Activated naive CD8-positive, alpha-beta T cell treated with anti-CD3 and anti-CD28 coated beads, Interleukin-2, amount 50 U/mL, for 24 hours (primary cell): ENCODE measurements around the gene ARHGAP12.

Experiments used
- ATAC-seq: fragments of 150-1000 bp; cut with Tn5 transposase; one replicate; pipeline ENCODE4 v1.10.0; 2021
- DNase-seq: peaks from one replicate; pipeline ENCODE4 v3.0.0; 2021
- H3K27ac Mint-ChIP-seq: one replicate; pipeline ENCODE4 v1.8.0; 2021; ENCODE audit warnings: mild to moderate bottlenecking, mixed read lengths
- H3K27me3 Mint-ChIP-seq: one replicate; pipeline ENCODE4 v1.8.0; 2021; ENCODE audit warnings: mixed read lengths
- H3K36me3 Mint-ChIP-seq: one replicate; pipeline ENCODE4 v1.8.0; 2021; ENCODE audit warnings: low read depth, mixed read lengths
- H3K4me1 Mint-ChIP-seq: one replicate; pipeline ENCODE4 v1.8.0; 2021; ENCODE audit warnings: mixed read lengths
- H3K4me3 Mint-ChIP-seq: one replicate; pipeline ENCODE4 v1.8.0; 2021; ENCODE audit warnings: mild to moderate bottlenecking, moderate library complexity, mixed read lengths
- H3K9me3 Mint-ChIP-seq: one replicate; pipeline ENCODE4 v1.8.0; 2021; ENCODE audit warnings: mixed read lengths

The ARHGAP12 gene

GRCh38 chr10:31757386-31757791 lies 171.2 kb downstream of the ARHGAP12 start:
- H3K4me3 Mint-ChIP-seq: no peak overlapping the region
- no peaks in the 10 kb centered on the region for H3K36me3 Mint-ChIP-seq
- ATAC-seq (no peak), DNase-seq (no peak)
- H3K4me1 Mint-ChIP-seq: peaks cover 19% of the 10 kb centered on the region
- H3K27ac Mint-ChIP-seq: no peak overlapping the region
- H3K27me3 Mint-ChIP-seq: no peaks in the 10 kb centered on the region
- H3K9me3 Mint-ChIP-seq: no peaks in the 10 kb centered on the region

GRCh38 chr10:31756729-31757110 lies 171.9 kb downstream of the ARHGAP12 start:
- no peaks in the 10 kb centered on the region for H3K27me3 Mint-ChIP-seq
- H3K36me3 Mint-ChIP-seq: no peaks in the 10 kb centered on the region
- no peak overlapping the region for H3K4me3 Mint-ChIP-seq
- peaks cover 22% of the 10 kb centered on the region for H3K4me1 Mint-ChIP-seq
- no peak overlapping the region for H3K27ac Mint-ChIP-seq
- ATAC-seq (no peak), DNase-seq (no peak)
- no peaks in the 10 kb centered on the region for H3K9me3 Mint-ChIP-seq

- no peaks in the 10 kb centered on the region for H3K27me3 Mint-ChIP-seq
- no peak overlapping the region for H3K4me3 Mint-ChIP-seq
- no peak overlapping the region for H3K27ac Mint-ChIP-seq
- no peaks in the 10 kb centered on the region for H3K9me3 Mint-ChIP-seq
- H3K4me1 Mint-ChIP-seq: peaks cover 25% of the 10 kb centered on the region
- no peaks in the 10 kb centered on the region for H3K36me3 Mint-ChIP-seq
- DNase-seq: no peak
- ATAC-seq: no peak
These were observed 172.4 kb downstream of the ARHGAP12 start for GRCh38 chr10:31756101-31756728.
